GM18861 (cell line): ENCODE results near the gene DYRK1A.
A peak's percentile ranks its signal among the peaks of the same experiment; 100 is the strongest.

Source experiments
- ATAC-seq: cut with Tn5 transposase; IDR thresholded peaks from one replicate; pipeline ENCODE4 v1.9.1; 2021; ENCODE audit not compliant: unreplicated experiment

DYRK1A gene

GRCh38 chr21:37447288-37447936 is 80.8 kb downstream of the DYRK1A start:
- no peak for ATAC-seq

- no peak for ATAC-seq
Measured at GRCh38 chr21:37449302-37449937, 82.8 kb downstream of the DYRK1A start.

GRCh38 chr21:37450445-37450941 is 83.9 kb downstream of the DYRK1A start:
- no peak for ATAC-seq

GRCh38 chr21:37451446-37451845 is 84.9 kb downstream of the DYRK1A start:
- ATAC-seq = no peak

GRCh38 chr21:37452227-37452626 is 85.7 kb downstream of the DYRK1A start:
- no peak for ATAC-seq

- no peak for ATAC-seq
Measured at GRCh38 chr21:37453350-37453749, 86.8 kb downstream of the DYRK1A start.

GRCh38 chr21:37454869-37455503 is 88.4 kb downstream of the DYRK1A start:
- ATAC-seq = no peak

GRCh38 chr21:37455504-37455911 is 88.9 kb downstream of the DYRK1A start:
- ATAC-seq = no peak

GRCh38 chr21:37458669-37459276 is 92.2 kb downstream of the DYRK1A start:
- ATAC-seq = no peak

GRCh38 chr21:37459575-37459974 is 93.0 kb downstream of the DYRK1A start:
- no peak for ATAC-seq

GRCh38 chr21:37460196-37460595 is 93.6 kb downstream of the DYRK1A start:
- no peak for ATAC-seq

GRCh38 chr21:37461479-37461878 is 94.9 kb downstream of the DYRK1A start:
- peak; percentile 42 for ATAC-seq

- ATAC-seq = no peak
Measured at GRCh38 chr21:37462087-37462861, 95.7 kb downstream of the DYRK1A start.

- no peak for ATAC-seq
Measured at GRCh38 chr21:37463083-37463801, 96.7 kb downstream of the DYRK1A start.

- no peak for ATAC-seq
Measured at GRCh38 chr21:37467082-37467481, 100.5 kb downstream of the DYRK1A start.

GRCh38 chr21:37468909-37469308 is 102.3 kb downstream of the DYRK1A start:
- ATAC-seq = no peak

GRCh38 chr21:37469441-37469840 is 102.9 kb downstream of the DYRK1A start:
- no peak for ATAC-seq

GRCh38 chr21:37472581-37472980 is 106.0 kb downstream of the DYRK1A start:
- ATAC-seq = no peak

- no peak for ATAC-seq
Measured at GRCh38 chr21:37473491-37473890, 106.9 kb downstream of the DYRK1A start.

- no peak for ATAC-seq
Measured at GRCh38 chr21:37474342-37474741, 107.8 kb downstream of the DYRK1A start.
